HEK293 (cell line): Measurements from ENCODE around the gene PALM.

Experiments
- CTCF ChIA-PET: fragments of 350-600 bp; formaldehyde crosslinking; extraction: SDS; loops from one replicate; lab custom pipeline; 2021; ENCODE audit warnings: antibody characterized with exemption; lab: Yijun Ruan, JAX
- POLR2A ChIA-PET: fragments of 300-600 bp; formaldehyde crosslinking; extraction: SDS; loops from one replicate; lab custom pipeline; 2020; ENCODE audit warnings: antibody characterized with exemption, inconsistent platforms; lab: Yijun Ruan, JAX
- H3K27ac ChIP-seq: fragments of 200-500 bp; sonication (Bioruptor generic); 2 replicates; pipeline ENCODE4 v1.5.1; 2014; ENCODE audit warnings: low read depth, low read length, control low read depth, inconsistent platforms; ENCODE audit errors: extremely low read depth
- H3K36me3 ChIP-seq, 2 experiments: fragments of 200-500 bp in 1 of 2; sonication (Bioruptor generic) in 1 of 2; 1 replicate in 1 of 2; 2 replicates in 1 of 2; pipeline ENCODE4 v1.5.1; 2014 to 2017; ENCODE audit warnings: inconsistent platforms in 2 of 2, low read length in 2 of 2; ENCODE audit not compliant: control insufficient read depth in 2 of 2, insufficient read depth in 1 of 2
- H3K4me1 ChIP-seq: fragments of 200-500 bp; sonication (Bioruptor generic); 2 replicates; pipeline ENCODE4 v1.5.1; 2014; ENCODE audit warnings: mild to moderate bottlenecking, low read length, inconsistent platforms; ENCODE audit not compliant: control insufficient read depth, insufficient read depth
- H3K4me3 ChIP-seq: 2 replicates; pipeline ENCODE4 v1.5.1; 2011; ENCODE audit warnings: low read depth, mild to moderate bottlenecking, control low read depth, low read length, moderate library complexity
- H3K9me3 ChIP-seq: fragments of 200-500 bp; sonication (Bioruptor generic); 2 replicates; pipeline ENCODE4 v1.5.1; 2014; ENCODE audit warnings: low read depth, low read length, inconsistent platforms; ENCODE audit not compliant: control insufficient read depth, insufficient read depth
- EGR2 ChIP-seq: fragments of 450-650 bp; formaldehyde crosslinking; IDR thresholded peaks from 2 replicates; pipeline ENCODE4 v1.5.1; 2016; ENCODE audit warnings: low read depth, missing biosample characterization, missing genetic modification characterization
- FEZF1 ChIP-seq: fragments of 450-650 bp; formaldehyde crosslinking; IDR thresholded peaks from 2 replicates; pipeline ENCODE4 v1.5.1; 2016; ENCODE audit warnings: missing biosample characterization, missing genetic modification characterization
- OVOL3 ChIP-seq: fragments of 450-650 bp; formaldehyde crosslinking; IDR thresholded peaks from 2 replicates; pipeline ENCODE4 v1.5.1; 2016; ENCODE audit warnings: missing biosample characterization, missing genetic modification characterization
- YY1 ChIP-seq: fragments of 450-650 bp; formaldehyde crosslinking; IDR thresholded peaks from 2 replicates; pipeline ENCODE4 v1.5.1; 2018; ENCODE audit warnings: missing biosample characterization, missing genetic modification characterization
- YY2 ChIP-seq: fragments of 450-650 bp; formaldehyde crosslinking; IDR thresholded peaks from 2 replicates; pipeline ENCODE4 v1.5.1; 2016; ENCODE audit warnings: missing biosample characterization, missing genetic modification characterization
- ZFP69B ChIP-seq: fragments of 450-650 bp; formaldehyde crosslinking; IDR thresholded peaks from 2 replicates; pipeline ENCODE4 v1.5.1; 2016; ENCODE audit warnings: missing biosample characterization, missing genetic modification characterization
- ZNF138 ChIP-seq: fragments of 450-650 bp; formaldehyde crosslinking; IDR thresholded peaks from 2 replicates; pipeline ENCODE4 v1.5.1; 2016; ENCODE audit warnings: missing biosample characterization, missing genetic modification characterization, borderline replicate concordance
- ZNF292 ChIP-seq: fragments of 450-650 bp; formaldehyde crosslinking; IDR thresholded peaks from 2 replicates; pipeline ENCODE4 v1.5.1; 2016; ENCODE audit warnings: low read depth, missing biosample characterization, missing genetic modification characterization, borderline replicate concordance
- ZNF423 ChIP-seq: fragments of 450-650 bp; formaldehyde crosslinking; IDR thresholded peaks from 2 replicates; pipeline ENCODE4 v1.5.1; 2016; ENCODE audit warnings: missing biosample characterization, missing genetic modification characterization
- ZNF560 ChIP-seq: fragments of 450-650 bp; formaldehyde crosslinking; IDR thresholded peaks from 2 replicates; pipeline ENCODE4 v1.5.1; 2017; ENCODE audit warnings: missing biosample characterization, missing genetic modification characterization, borderline replicate concordance
- ZNF610 ChIP-seq: fragments of 450-650 bp; formaldehyde crosslinking; IDR thresholded peaks from 2 replicates; pipeline ENCODE4 v1.5.1; 2016; ENCODE audit warnings: missing biosample characterization, missing genetic modification characterization, borderline replicate concordance
- ZNF664 ChIP-seq: fragments of 450-650 bp; formaldehyde crosslinking; IDR thresholded peaks from 2 replicates; pipeline ENCODE4 v1.5.1; 2016; ENCODE audit warnings: missing biosample characterization, missing genetic modification characterization
- ZNF76 ChIP-seq: fragments of 450-650 bp; formaldehyde crosslinking; IDR thresholded peaks from 2 replicates; pipeline ENCODE4; 2016; ENCODE audit warnings: low read depth, missing biosample characterization, missing genetic modification characterization, borderline replicate concordance
- ZNF768 ChIP-seq: fragments of 450-650 bp; formaldehyde crosslinking; IDR thresholded peaks from 2 replicates; pipeline ENCODE4 v1.5.1; 2018; ENCODE audit warnings: missing biosample characterization, mild to moderate bottlenecking, missing genetic modification characterization
- TF ChIP-seq, protein P1 (sequence below): fragments of 450-650 bp; formaldehyde crosslinking; IDR thresholded peaks from 2 replicates; pipeline ENCODE4 v1.5.1; 2016; ENCODE audit warnings: missing biosample characterization, missing genetic modification characterization
- TF ChIP-seq, protein P2 (sequence below): fragments of 450-650 bp; formaldehyde crosslinking; IDR thresholded peaks from 2 replicates; pipeline ENCODE4 v1.5.1; 2016; ENCODE audit warnings: missing biosample characterization, missing genetic modification characterization, low read depth
- TF ChIP-seq, protein P3 (sequence below): fragments of 450-650 bp; formaldehyde crosslinking; IDR thresholded peaks from 2 replicates; pipeline ENCODE4 v1.5.1; 2016; ENCODE audit warnings: missing biosample characterization, missing genetic modification characterization
- TF ChIP-seq, protein P4 (sequence below): fragments of 450-650 bp; formaldehyde crosslinking; IDR thresholded peaks from 2 replicates; pipeline ENCODE4 v1.5.1; 2016; ENCODE audit warnings: missing biosample characterization, missing genetic modification characterization, low read depth
- TF ChIP-seq, protein P5 (sequence below): fragments of 450-650 bp; formaldehyde crosslinking; IDR thresholded peaks from 2 replicates; pipeline ENCODE4 v1.5.1; 2016; ENCODE audit warnings: missing biosample characterization, missing genetic modification characterization, borderline replicate concordance

Gene PALM

DNA sequence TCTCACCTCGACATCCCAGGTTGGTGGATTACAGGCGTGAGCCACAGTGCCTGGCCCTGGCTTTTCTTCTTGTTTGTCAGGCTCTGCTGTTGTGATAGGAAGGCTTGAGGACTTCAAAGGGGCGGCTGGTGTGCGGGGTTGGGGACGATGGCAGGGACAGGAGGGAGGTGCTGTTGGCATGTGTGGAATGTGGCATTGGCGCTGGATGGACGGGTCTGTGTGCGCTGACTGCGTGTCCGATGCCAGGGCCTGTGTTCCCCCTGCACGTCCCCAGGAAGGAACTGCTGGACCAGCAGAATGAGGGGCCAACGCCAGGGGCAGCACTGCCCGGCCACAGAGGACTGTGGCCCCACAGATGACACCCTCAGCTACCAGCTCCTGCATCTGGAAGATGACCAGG lies 75.8 kb downstream of the PALM start:
- ChIA-PET POLR2A (interaction anchor here (0.7 kb wide), 1 partner anchor 100 kb away, joined by 3 read pairs; no protein-coding TSS in a partner anchor), CTCF (interaction anchor here (0.7 to 1.6 kb wide), 3 partner anchors 12 to 212 kb away, joined by 3 to 5 read pairs (median 4); no protein-coding TSS in a partner anchor)
- no peak overlapping the region for H3K4me3 ChIP-seq
- TF ChIP-seq ZNF610 (tag by site-specific recombination) (no peak), ZNF76 (tag by site-specific recombination) (no peak), ZNF423 (tag by site-specific recombination) (no peak)
- TF ChIP-seq, protein P1, sequence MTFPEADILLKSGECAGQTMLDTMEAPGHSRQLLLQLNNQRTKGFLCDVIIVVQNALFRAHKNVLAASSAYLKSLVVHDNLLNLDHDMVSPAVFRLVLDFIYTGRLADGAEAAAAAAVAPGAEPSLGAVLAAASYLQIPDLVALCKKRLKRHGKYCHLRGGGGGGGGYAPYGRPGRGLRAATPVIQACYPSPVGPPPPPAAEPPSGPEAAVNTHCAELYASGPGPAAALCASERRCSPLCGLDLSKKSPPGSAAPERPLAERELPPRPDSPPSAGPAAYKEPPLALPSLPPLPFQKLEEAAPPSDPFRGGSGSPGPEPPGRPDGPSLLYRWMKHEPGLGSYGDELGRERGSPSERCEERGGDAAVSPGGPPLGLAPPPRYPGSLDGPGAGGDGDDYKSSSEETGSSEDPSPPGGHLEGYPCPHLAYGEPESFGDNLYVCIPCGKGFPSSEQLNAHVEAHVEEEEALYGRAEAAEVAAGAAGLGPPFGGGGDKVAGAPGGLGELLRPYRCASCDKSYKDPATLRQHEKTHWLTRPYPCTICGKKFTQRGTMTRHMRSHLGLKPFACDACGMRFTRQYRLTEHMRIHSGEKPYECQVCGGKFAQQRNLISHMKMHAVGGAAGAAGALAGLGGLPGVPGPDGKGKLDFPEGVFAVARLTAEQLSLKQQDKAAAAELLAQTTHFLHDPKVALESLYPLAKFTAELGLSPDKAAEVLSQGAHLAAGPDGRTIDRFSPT (tag by site-specific recombination), result no peak
- H3K36me3 ChIP-seq, result no peaks in the 10 kb centered on the region
- H3K27ac ChIP-seq, result no peak overlapping the region
- no peaks in the 10 kb centered on the region for H3K9me3 ChIP-seq
- peaks cover 1% of the 10 kb centered on the region; the same call in 1 of the 2 replicates for H3K4me1 ChIP-seq

DNA sequence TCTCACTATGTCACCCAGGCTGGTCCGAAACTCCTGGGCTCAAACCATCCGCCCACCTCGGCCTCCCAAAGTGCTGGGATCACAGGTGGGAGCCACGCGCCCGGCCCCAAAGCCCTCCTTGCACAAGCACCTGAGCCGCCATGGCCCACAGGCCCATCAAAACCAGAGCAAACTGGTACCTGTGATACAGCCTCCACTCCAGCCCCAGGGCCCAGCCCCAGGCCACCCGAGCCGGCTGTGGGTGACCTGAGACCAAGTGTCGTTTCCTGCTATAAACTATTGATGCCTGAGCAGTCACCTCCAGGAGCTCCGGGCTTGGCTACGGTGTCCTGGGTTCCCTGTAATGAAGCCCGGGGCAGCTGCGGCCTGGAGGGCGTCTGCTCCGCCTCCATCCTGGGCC lies 78.8 kb downstream of the PALM start:
- POLR2A ChIA-PET, result interaction anchor here (0.6 to 1.1 kb wide), 2 partner anchors 10 to 19 kb away, joined by 3 to 5 read pairs; partner anchors contain the start of gene PTBP1
- no peak overlapping the region for H3K27ac ChIP-seq

DNA sequence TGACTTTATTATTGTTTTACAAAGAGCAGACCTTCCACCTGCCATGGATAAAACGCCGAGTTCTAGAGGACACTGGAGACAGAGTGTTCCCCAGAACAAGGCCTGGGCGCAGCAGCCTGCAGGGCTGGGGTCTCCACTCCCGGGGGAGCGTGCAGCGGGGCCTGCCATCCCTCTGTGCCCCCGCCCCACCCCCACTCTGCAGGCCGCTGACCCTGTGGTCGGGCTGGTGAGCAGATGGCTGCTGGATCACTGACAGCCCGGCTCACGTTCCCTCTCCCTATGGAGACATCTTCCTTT lies 79.9 kb downstream of the PALM start:
- Histone ChIP-seq H3K36me3 (no peaks in the 10 kb centered on the region), H3K27ac (peak overlapping the region; percentile 4; the same call in 1 of the 2 replicates), H3K9me3 (no peaks in the 10 kb centered on the region), H3K4me3 (no peak overlapping the region), H3K4me1 (peaks cover 2% of the 10 kb centered on the region; the same call in 1 of the 2 replicates)
- CTCF ChIA-PET, result interaction anchor here (1.9 kb wide), 1 partner anchor 18 kb away, joined by 5 read pairs; no protein-coding TSS in a partner anchor
- POLR2A ChIA-PET, result no interaction called here
- no peak for TF ChIP-seq ZNF768 (tag by site-specific recombination)
- TF ChIP-seq YY1 (tag by site-specific recombination), result no peak
- TF ChIP-seq OVOL3 (tag by site-specific recombination), result no peak
- no peak for TF ChIP-seq ZNF664 (tag by site-specific recombination)
- TF ChIP-seq, protein P2, sequence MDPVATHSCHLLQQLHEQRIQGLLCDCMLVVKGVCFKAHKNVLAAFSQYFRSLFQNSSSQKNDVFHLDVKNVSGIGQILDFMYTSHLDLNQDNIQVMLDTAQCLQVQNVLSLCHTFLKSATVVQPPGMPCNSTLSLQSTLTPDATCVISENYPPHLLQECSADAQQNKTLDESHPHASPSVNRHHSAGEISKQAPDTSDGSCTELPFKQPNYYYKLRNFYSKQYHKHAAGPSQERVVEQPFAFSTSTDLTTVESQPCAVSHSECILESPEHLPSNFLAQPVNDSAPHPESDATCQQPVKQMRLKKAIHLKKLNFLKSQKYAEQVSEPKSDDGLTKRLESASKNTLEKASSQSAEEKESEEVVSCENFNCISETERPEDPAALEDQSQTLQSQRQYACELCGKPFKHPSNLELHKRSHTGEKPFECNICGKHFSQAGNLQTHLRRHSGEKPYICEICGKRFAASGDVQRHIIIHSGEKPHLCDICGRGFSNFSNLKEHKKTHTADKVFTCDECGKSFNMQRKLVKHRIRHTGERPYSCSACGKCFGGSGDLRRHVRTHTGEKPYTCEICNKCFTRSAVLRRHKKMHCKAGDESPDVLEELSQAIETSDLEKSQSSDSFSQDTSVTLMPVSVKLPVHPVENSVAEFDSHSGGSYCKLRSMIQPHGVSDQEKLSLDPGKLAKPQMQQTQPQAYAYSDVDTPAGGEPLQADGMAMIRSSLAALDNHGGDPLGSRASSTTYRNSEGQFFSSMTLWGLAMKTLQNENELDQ (tag by site-specific recombination), result no peak
- no peak for TF ChIP-seq ZNF560 (tag by site-specific recombination)
- no peak for TF ChIP-seq ZFP69B (tag by site-specific recombination)
- TF ChIP-seq, protein P3, sequence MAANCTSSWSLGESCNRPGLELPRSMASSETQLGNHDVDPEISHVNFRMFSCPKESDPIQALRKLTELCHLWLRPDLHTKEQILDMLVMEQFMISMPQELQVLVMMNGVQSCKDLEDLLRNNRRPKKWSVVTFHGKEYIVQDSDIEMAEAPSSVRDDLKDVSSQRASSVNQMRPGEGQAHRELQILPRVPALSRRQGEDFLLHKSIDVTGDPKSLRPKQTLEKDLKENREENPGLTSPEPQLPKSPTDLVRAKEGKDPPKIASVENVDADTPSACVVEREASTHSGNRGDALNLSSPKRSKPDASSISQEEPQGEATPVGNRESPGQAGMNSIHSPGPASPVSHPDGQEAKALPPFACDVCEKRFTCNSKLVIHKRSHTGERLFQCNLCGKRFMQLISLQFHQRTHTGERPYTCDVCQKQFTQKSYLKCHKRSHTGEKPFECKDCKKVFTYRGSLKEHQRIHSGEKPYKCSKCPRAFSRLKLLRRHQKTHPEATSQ (tag by site-specific recombination), result no peak
- no peak for TF ChIP-seq ZNF138 (tag by site-specific recombination)
- TF ChIP-seq ZNF292 (tag by site-specific recombination), result no peak
- TF ChIP-seq EGR2 (tag by site-specific recombination), result no peak
- TF ChIP-seq YY2 (tag by site-specific recombination), result no peak
- TF ChIP-seq, protein P4, sequence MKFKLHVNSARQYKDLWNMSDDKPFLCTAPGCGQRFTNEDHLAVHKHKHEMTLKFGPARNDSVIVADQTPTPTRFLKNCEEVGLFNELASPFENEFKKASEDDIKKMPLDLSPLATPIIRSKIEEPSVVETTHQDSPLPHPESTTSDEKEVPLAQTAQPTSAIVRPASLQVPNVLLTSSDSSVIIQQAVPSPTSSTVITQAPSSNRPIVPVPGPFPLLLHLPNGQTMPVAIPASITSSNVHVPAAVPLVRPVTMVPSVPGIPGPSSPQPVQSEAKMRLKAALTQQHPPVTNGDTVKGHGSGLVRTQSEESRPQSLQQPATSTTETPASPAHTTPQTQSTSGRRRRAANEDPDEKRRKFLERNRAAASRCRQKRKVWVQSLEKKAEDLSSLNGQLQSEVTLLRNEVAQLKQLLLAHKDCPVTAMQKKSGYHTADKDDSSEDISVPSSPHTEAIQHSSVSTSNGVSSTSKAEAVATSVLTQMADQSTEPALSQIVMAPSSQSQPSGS (tag by site-specific recombination), result no peak
- no peak for TF ChIP-seq FEZF1 (tag by site-specific recombination)

More for the DNA sequence above, 78.8 kb downstream of the PALM start:
- no peaks in the 10 kb centered on the region for H3K9me3 ChIP-seq
- CTCF ChIA-PET, result interaction anchor here (0.6 to 1.9 kb wide), 2 partner anchors 17 to 87 kb away, joined by 3 to 5 read pairs; no protein-coding TSS in a partner anchor
- TF ChIP-seq, protein P5, sequence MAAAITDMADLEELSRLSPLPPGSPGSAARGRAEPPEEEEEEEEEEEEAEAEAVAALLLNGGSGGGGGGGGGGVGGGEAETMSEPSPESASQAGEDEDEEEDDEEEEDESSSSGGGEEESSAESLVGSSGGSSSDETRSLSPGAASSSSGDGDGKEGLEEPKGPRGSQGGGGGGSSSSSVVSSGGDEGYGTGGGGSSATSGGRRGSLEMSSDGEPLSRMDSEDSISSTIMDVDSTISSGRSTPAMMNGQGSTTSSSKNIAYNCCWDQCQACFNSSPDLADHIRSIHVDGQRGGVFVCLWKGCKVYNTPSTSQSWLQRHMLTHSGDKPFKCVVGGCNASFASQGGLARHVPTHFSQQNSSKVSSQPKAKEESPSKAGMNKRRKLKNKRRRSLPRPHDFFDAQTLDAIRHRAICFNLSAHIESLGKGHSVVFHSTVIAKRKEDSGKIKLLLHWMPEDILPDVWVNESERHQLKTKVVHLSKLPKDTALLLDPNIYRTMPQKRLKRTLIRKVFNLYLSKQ, result no peak
- no peak overlapping the region for H3K4me3 ChIP-seq
- H3K4me1 ChIP-seq, result peaks cover 2% of the 10 kb centered on the region; the same call in 1 of the 2 replicates
- H3K36me3 ChIP-seq, result no peaks in the 10 kb centered on the region
